Measurements from ENCODE around the gene RAPGEF1.

RAPGEF1 gene

DNA sequence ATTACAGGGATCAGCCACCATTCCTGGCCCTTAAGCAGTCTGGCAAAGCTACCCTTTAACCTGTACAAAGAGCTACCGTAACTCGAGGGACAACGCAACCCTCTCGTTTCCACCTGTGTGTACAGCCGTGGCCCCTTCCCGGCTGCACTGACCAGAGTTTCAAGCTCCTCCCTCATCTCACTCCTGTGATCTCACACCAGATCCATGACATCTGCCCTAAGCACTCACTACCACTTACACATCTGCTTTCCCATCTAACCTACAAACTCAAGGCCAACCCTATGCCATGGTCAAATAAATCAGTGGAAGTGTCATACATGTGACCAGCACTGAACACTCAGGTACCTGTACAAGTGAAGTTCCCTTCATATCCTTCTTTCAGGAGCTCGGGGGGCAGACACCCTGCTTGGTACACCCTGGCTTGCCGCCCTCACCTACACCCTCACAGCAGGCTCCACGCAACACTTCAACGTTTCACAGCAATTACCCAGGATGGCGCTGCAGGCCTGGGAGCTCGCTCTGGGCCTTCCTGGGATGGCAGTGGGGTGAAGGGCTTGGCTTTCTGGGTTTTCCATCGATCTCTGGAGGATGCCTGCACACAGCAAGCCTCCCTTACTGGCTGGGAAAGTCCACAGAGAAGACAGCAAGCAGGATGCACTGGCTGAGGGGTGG is 132.8 kb downstream of the RAPGEF1 start:
- in situ Hi-C loops (cut with HindIII; ENCODE audit: low sequenced_read_pairs) = no loop called here
- DNase-seq (ENCODE audit: low read depth, low spot score) = no peak
- TF ChIP-seq, protein P1, sequence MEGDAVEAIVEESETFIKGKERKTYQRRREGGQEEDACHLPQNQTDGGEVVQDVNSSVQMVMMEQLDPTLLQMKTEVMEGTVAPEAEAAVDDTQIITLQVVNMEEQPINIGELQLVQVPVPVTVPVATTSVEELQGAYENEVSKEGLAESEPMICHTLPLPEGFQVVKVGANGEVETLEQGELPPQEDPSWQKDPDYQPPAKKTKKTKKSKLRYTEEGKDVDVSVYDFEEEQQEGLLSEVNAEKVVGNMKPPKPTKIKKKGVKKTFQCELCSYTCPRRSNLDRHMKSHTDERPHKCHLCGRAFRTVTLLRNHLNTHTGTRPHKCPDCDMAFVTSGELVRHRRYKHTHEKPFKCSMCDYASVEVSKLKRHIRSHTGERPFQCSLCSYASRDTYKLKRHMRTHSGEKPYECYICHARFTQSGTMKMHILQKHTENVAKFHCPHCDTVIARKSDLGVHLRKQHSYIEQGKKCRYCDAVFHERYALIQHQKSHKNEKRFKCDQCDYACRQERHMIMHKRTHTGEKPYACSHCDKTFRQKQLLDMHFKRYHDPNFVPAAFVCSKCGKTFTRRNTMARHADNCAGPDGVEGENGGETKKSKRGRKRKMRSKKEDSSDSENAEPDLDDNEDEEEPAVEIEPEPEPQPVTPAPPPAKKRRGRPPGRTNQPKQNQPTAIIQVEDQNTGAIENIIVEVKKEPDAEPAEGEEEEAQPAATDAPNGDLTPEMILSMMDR (IDR thresholded peaks at IDR 0.05; ENCODE audit: low read depth, low read length) = no peak

DNA sequence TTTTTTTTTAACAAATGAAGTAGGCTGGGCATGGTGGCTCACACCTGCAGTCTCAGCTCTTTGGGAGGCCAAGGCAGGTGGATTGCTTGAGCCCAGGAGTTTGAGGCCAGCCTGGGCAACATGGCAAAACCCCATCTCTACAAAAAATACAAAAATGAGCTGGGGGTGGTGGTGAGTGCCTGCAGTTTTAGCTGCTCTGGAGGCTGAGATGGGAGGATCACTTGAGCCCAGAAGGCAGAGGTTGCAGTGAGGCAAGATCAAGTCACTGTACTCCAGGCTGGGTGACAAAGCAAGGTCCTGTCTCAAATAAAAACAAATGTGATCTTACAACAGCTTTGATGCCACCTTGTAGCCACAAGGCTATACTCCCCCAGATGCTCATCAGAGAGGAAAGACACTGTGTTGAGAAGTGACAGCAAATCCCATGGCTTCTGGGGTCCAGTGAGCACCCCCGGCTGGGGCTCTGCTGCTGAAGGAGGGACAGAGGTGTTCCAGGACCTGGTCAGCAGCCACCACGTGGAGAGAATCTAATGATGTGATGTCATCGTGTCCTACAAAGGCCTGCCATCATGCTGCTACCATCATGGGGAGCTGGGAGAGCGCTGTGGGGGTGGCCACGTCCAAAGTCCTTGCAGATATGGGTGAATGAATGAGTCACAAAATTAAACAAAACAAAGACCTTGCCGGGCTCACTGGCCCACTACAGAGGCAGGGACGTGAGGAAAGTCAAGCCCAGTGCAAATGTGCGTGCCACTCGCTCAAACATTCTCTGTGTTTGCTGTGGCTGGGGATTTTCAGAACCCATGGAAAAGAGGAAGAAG is 133.9 kb downstream of the RAPGEF1 start:
- no peak overlapping the region for H3K4me3 ChIP-seq (ENCODE audit: low read depth, low read length)
- TF ChIP-seq, protein P1 (IDR thresholded peaks at IDR 0.05; ENCODE audit: low read depth, low read length) = no peak

More for the DNA sequence above, 132.8 kb downstream of the RAPGEF1 start:
- H3K4me3 ChIP-seq (ENCODE audit: low read depth, low read length) = no peak overlapping the region

DNA sequence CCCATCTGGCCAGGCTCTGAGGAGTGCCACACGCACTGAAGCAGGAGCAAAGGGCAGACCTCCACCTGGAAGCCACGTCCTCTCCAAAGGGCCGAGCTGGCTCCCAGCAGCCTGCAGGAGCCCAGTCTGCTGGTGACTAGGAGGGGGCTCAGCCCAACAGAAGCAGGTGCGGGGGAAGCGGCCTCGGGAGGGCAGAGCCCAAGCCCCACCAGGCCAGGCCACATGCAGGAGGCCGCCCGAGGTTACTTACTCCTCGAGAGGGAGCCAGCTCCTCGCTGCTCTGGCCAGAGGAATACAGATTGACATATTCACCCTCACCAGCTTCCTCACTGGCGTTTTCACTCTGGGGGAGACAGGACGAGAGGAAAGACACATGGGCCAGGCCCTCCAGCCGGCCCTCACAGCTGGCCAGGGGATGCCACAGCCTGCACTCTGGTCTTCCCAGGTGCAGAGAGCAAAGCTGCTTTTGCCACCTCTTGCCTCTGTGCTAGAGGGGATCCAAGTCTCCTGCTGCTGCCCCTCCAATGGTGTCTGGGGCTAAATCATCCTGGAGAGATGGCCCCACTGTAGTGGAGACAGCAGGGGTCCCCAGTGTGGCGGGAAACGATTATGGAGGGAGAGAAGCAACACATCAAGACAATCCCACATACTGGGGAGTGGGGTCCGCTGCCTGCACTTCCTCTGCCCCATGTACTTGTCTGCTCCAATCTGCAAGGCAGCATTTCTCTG is 136.0 kb downstream of the RAPGEF1 start:
- in situ Hi-C loops (cut with HindIII; ENCODE audit: low sequenced_read_pairs) = no loop called here
- no peak overlapping the region for H3K4me3 ChIP-seq (ENCODE audit: low read depth, low read length)
- DNase-seq (ENCODE audit: low read depth, low spot score) = no peak
- TF ChIP-seq, protein P1 (IDR thresholded peaks at IDR 0.05; ENCODE audit: low read depth, low read length) = no peak

More for the DNA sequence above, 133.9 kb downstream of the RAPGEF1 start:
- in situ Hi-C loops (cut with HindIII; ENCODE audit: low sequenced_read_pairs) = no loop called here
- no peak for DNase-seq (ENCODE audit: low read depth, low spot score)

DNA sequence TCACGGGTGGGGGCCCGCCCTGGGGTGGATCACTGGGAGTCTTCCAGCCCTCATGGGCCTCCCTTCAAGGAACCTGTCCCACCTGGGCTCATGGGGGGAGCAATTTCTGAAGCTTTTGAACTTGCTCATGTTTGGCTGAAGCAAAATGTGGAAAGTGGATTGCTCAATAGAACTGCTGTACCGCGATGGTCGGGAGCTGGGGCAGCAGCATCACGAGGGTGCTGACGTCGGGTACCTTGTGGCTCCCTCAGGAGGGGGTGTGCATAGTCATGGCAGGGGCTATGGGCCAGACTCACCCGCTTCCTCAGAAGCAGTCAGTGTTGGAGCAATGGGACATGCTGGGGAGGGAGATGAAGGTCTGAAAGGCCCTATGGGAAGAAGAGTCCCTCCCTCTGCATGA is 136.7 kb downstream of the RAPGEF1 start:
- in situ Hi-C loops (cut with HindIII; ENCODE audit: low sequenced_read_pairs) = no loop called here
- DNase-seq (ENCODE audit: low read depth, low spot score) = no peak
- H3K4me3 ChIP-seq (ENCODE audit: low read depth, low read length) = no peak overlapping the region
- TF ChIP-seq, protein P1 (IDR thresholded peaks at IDR 0.05; ENCODE audit: low read depth, low read length) = no peak

DNA sequence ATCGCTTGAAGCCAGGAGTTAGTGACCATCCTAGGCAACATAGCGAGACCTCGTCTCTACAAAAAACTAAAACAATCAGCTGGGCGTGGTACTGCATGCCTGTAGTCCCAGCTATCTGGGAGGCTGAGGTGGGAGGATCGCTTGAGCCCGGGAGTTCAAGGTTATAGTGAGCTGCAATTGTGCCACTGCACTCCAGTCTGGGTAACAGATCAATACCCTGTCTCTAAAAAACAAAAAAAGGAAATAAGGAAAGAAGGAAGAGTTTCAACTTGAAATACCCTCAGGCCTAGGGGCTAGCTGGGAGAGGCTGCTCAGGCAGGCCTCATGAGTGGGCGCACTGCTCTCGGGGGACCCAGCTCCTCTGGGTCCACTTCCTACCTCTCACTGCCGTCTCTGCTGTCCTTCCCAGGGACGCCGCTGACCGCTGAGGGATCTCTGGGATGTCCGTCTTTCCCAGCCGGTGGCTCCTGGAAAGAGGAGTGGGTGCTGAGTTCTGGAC is 138.1 kb downstream of the RAPGEF1 start:
- in situ Hi-C loops (cut with HindIII; ENCODE audit: low sequenced_read_pairs) = no loop called here

DNA sequence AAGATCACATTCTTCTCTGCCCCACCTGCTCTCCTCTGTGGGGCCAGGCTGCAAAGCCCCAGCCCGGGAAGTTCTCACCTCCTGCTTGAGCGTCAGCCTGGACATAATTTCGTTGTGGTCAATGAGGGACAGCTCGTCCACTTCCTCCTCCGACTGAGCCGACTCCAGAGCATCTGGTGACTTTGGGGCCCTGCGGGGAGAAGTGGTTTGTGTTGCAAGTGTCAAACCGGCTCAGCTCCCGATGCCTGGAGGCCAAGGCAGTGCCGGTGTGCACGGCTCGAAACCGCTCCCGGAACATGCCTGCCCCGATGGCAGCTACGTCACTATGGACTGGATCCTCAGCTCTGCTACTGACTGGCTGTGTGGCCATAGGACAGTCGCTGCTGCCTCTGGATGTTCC is 141.8 kb downstream of the RAPGEF1 start:
- H3K4me3 ChIP-seq (ENCODE audit: low read depth, low read length) = no peak overlapping the region
- DNase-seq (ENCODE audit: low read depth, low spot score) = no peak
- in situ Hi-C loops (cut with HindIII; ENCODE audit: low sequenced_read_pairs) = no loop called here
- TF ChIP-seq, protein P1 (IDR thresholded peaks at IDR 0.05; ENCODE audit: low read depth, low read length) = no peak

More for the DNA sequence above, 138.1 kb downstream of the RAPGEF1 start:
- TF ChIP-seq, protein P1 (IDR thresholded peaks at IDR 0.05; ENCODE audit: low read depth, low read length) = no peak
- DNase-seq (ENCODE audit: low read depth, low spot score) = no peak
- no peak overlapping the region for H3K4me3 ChIP-seq (ENCODE audit: low read depth, low read length)
